SK-N-SH treated with all-trans-retinoic acid at 6 μM for 48 hours (cell line): ENCODE data around the gene TXNDC16.

Experiments
- ARNTL ChIP-seq: fragments of 450-650 bp; formaldehyde crosslinking; IDR thresholded peaks from 2 replicates; pipeline ENCODE4 v1.5.0; 2020; ENCODE audit warnings: low read depth, mild to moderate bottlenecking, moderate library complexity, borderline replicate concordance
- CSDC2 ChIP-seq: fragments of 250-450 bp; sonication (Bioruptor Pico); IDR thresholded peaks from 2 replicates; pipeline ENCODE4 v1.5.0; 2020; ENCODE audit warnings: mild to moderate bottlenecking, moderate library complexity
- ESRRG ChIP-seq: fragments of 250-450 bp; sonication (Bioruptor Pico); IDR thresholded peaks from 2 replicates; pipeline ENCODE4 v1.6.1; 2021; ENCODE audit warnings: mild to moderate bottlenecking
- OSR1 ChIP-seq: fragments of 250-450 bp; sonication (Bioruptor Pico); IDR thresholded peaks from 2 replicates; pipeline ENCODE4 v1.8.0; 2022; ENCODE audit warnings: moderate library complexity, mild to moderate bottlenecking, inconsistent platforms
- PATZ1 ChIP-seq: fragments of 250-450 bp; sonication (Bioruptor Pico); IDR thresholded peaks from 2 replicates; pipeline ENCODE4 v1.8.0; 2020; ENCODE audit warnings: mild to moderate bottlenecking, moderate library complexity, borderline replicate concordance
- RARB ChIP-seq: fragments of 250-450 bp; sonication (Bioruptor Pico); IDR thresholded peaks from 2 replicates; pipeline ENCODE4 v1.8.0; 2021; ENCODE audit warnings: mild to moderate bottlenecking, moderate library complexity
- TCF4 ChIP-seq: fragments of 250-450 bp; sonication (Bioruptor Pico); IDR thresholded peaks from 2 replicates; pipeline ENCODE4 v1.8.0; 2021; ENCODE audit warnings: mild to moderate bottlenecking, moderate library complexity, borderline replicate concordance
- ZC3H10 ChIP-seq: fragments of 250-450 bp; sonication (Bioruptor Pico); IDR thresholded peaks from 2 replicates; pipeline ENCODE4 v1.5.1; 2021; ENCODE audit warnings: mild to moderate bottlenecking, moderate library complexity
- ZFP3 ChIP-seq: fragments of 250-450 bp; sonication (Bioruptor Pico); IDR thresholded peaks from 2 replicates; pipeline ENCODE4 v1.5.0; 2020; ENCODE audit warnings: mild to moderate bottlenecking, moderate library complexity
- ZNF70 ChIP-seq: fragments of 450-650 bp; formaldehyde crosslinking; IDR thresholded peaks from 2 replicates; pipeline ENCODE4 v1.5.0; 2020; ENCODE audit warnings: mild to moderate bottlenecking, moderate library complexity
- ZNF8 ChIP-seq: fragments of 450-650 bp; formaldehyde crosslinking; IDR thresholded peaks from 2 replicates; pipeline ENCODE4 v1.5.0; 2020; ENCODE audit warnings: mild to moderate bottlenecking, moderate library complexity
- TF ChIP-seq, protein P1 (sequence below): fragments of 250-450 bp; sonication (Bioruptor Pico); IDR thresholded peaks from 2 replicates; pipeline ENCODE4 v1.5.1; 2020; ENCODE audit warnings: low read depth, mild to moderate bottlenecking, moderate library complexity

DNA sequence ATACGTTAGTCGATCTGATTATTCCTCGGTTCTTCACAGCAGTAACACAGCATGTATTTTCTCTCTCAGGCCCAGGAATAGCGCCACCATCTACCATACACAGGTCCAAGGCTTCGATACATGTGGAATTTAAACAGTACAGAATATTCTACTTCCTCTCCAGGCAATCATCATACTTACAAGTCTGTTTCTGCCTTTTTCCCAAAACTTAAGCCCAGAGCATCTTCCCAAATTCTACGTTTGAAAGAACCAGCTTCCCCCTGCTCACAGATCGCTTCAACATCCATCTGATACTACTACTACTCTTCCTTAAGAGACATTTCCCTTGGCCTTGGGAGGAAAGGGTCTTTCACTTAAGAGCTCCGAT, 626 bp downstream of the TXNDC16 start:
- TF ChIP-seq RARB (CRISPR knock-in tag) (no peak), TCF4 (CRISPR knock-in tag) (no peak), ZFP3 (CRISPR knock-in tag) (no peak), OSR1 (CRISPR knock-in tag) (no peak), ARNTL (CRISPR knock-in tag) (no peak), PATZ1 (CRISPR knock-in tag) (no peak), CSDC2 (CRISPR knock-in tag) (no peak), ESRRG (CRISPR knock-in tag) (no peak), ZNF70 (CRISPR knock-in tag) (no peak), ZC3H10 (CRISPR knock-in tag) (no peak), ZNF8 (no peak)
- TF ChIP-seq, protein P1, sequence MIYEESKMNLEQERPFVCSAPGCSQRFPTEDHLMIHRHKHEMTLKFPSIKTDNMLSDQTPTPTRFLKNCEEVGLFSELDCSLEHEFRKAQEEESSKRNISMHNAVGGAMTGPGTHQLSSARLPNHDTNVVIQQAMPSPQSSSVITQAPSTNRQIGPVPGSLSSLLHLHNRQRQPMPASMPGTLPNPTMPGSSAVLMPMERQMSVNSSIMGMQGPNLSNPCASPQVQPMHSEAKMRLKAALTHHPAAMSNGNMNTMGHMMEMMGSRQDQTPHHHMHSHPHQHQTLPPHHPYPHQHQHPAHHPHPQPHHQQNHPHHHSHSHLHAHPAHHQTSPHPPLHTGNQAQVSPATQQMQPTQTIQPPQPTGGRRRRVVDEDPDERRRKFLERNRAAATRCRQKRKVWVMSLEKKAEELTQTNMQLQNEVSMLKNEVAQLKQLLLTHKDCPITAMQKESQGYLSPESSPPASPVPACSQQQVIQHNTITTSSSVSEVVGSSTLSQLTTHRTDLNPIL = no peak
